Astrocyte (in vitro differentiated cells and primary cell): ENCODE results near the gene SLC9A5.

Experiments used
- CTCF ChIP-seq: IDR thresholded peaks from 2 replicates; pipeline ENCODE4 v1.5.1; 2011; ENCODE audit warnings: low read depth, mild to moderate bottlenecking, inconsistent platforms, low read length, moderate library complexity; ENCODE audit not compliant: insufficient read depth
- EZH2 ChIP-seq: IDR thresholded peaks from 2 replicates; pipeline ENCODE4 v1.6.1; 2012; ENCODE audit warnings: mild to moderate bottlenecking, low read length, inconsistent platforms; ENCODE audit not compliant: insufficient read depth

- TF ChIP-seq EZH2 (no peak), CTCF (no peak)
Observed at GRCh38 chr16:67263201-67263600, 14.4 kb downstream of the SLC9A5 start.
